Heart right ventricle (tissue), 16 donors: ENCODE results near the gene KIT. TPM values are rescaled to one million over a fixed set of nuclear protein-coding genes. Genes with fewer than 3 reads are reported as not detected.
A peak's percentile ranks its signal among the peaks of the same experiment; 100 is the strongest.

ENCODE experiments used
- ATAC-seq, 8 donors: fragments of 200-7000 bp; cut with Tn5 transposase; one replicate each; pipeline ENCODE4 v1.9.1; 2020; ENCODE audit warnings: mild to moderate bottlenecking in 8 of 8, moderate library complexity in 8 of 8, moderate number of reproducible peaks in 1 of 8
- DNase-seq, 2 donors: peaks; one replicate each; pipeline ENCODE4 v3.0.0-alpha.2; 2020
- H3K27ac ChIP-seq, 10 donors: fragments of 200-600 bp; sonication (generic) in 2 of 10; one replicate each; pipeline versions ENCODE4 v1.5.0 to v1.8.0; 2020 to 2022; ENCODE audit warnings: mild to moderate bottlenecking in 3 of 10
- H3K27me3 ChIP-seq, 7 donors: fragments of 200-600 bp; one replicate each; pipeline ENCODE4 v1.8.0; 2021 to 2022; ENCODE audit warnings: mild to moderate bottlenecking in 2 of 7
- H3K36me3 ChIP-seq, 9 donors: fragments of 200-600 bp; sonication (generic) in 1 of 9; one replicate each; pipeline versions ENCODE4 v1.5.0 to v1.8.0; 2020 to 2022; ENCODE audit warnings: mild to moderate bottlenecking in 2 of 9
- H3K4me1 ChIP-seq, 9 donors: fragments of 200-600 bp; sonication (generic) in 1 of 9; one replicate each; pipeline versions ENCODE4 v1.5.0 to v1.8.0; 2020 to 2022; ENCODE audit warnings: mild to moderate bottlenecking in 4 of 9
- H3K4me3 ChIP-seq, 10 donors: fragments of 200-600 bp; sonication (generic) in 2 of 10; one replicate each; pipeline versions ENCODE4 v1.5.0 to v1.8.0; 2020 to 2022; ENCODE audit warnings: mild to moderate bottlenecking in 7 of 10, moderate library complexity in 2 of 10
- H3K9me3 ChIP-seq, 11 donors: fragments of 200-600 bp in 10 of 11; sonication (generic) in 2 of 11; one replicate each; pipeline versions ENCODE4 v1.5.0 to v1.8.0; 2013 to 2022; ENCODE audit warnings: mild to moderate bottlenecking in 2 of 11, control low read depth in 1 of 11, moderate library complexity in 1 of 11
- CTCF ChIP-seq, 9 donors: fragments of 200-600 bp; sonication (generic) in 2 of 9; IDR thresholded peaks; one replicate each; pipeline versions ENCODE4 v1.5.0 to v1.8.0; 2021 to 2022; ENCODE audit warnings: antibody characterized with exemption in 9 of 9, mild to moderate bottlenecking in 5 of 9, moderate library complexity in 1 of 9
- WGBS, 2 donors: extraction: QIAGEN DNeasy Blood & Tissue Kit; methylation state at CpG; one replicate each; pipeline ENCODE4 v1.1.7; 2013; ENCODE audit warnings: inconsistent platforms in 1 of 2; 5-methylcytosine and 5-hydroxymethylcytosine counted together
- intact Hi-C, 10 donors: fragments of 100-400 bp; cut with DNase I; formaldehyde crosslinking; loops; one replicate each; pipeline versions ENCODE4 v1.11.1 to v1.14.2; 2022
- polyA plus RNA-seq, 2 donors: library from polyadenylated mRNA; stranded (reverse); fragments of 200-250 nt; gene quantifications; one replicate each; pipeline ENCODE4 v1.2.3, GENCODE V29; 2013
- total RNA-seq, 10 donors: library from RNA; stranded (reverse); fragmentation: NEBNext Ultra II Directional in 3 of 10; extraction: Animal tissue kit (Norgen Biotek cat#: 25700) in 3 of 10; gene quantifications; one replicate each; pipeline versions ENCODE4 v1.2.1 to v1.2.4, GENCODE V29; 2021 to 2023
- donor health status: Arrhythmogenic right ventricular cardiomyopathy.
- donor health status: ischemic (EF 13 %, LVEDD 7.1; RV severe dilation, severe dysfunction).
- donor health status: healthy with polysubstance abuse.
- donor health status: DM: no; HTN: yes; CAD: no.
- donor health status: DM: no; HTN: no; CAD: no.
- donor health status: ischemic (EF 25% LVEDD 6.9; RV normal size, moderate dysfunction).
- donor health status: ischemic (EF 25% LVEDD 5.7; RV mildly dilated, moderate dysfunction).
- donor health status: healthy.
- donor health status: DM: yes; HTN: yes; CAD: no.
- donor health status: Ischemic cardiomyopathy.
- donor health status: ischemic (EF 35%, LVEDD 5.7; RV mildly dilated, moderate dysfunction).
- donor health status: nonischemic (EF 11% LVEDD 7.7; RV severe dilation, severe dysfunction).
- donor health status: DM: yes; HTN: yes; CAD: no.
- donor health status: PGD.
- donor health status: ischemic (EF 29% LVEDD 5.4; RV normal size, mild dysfunction).
- donor health status: nonischemic (EF 23%, LVEDD 6.1; RV moderate dilation, normal function).

Gene KIT
- total and polyA plus RNA-seq, 12 donors, result 0.07 to 6.8 (median 2.1) TPM

GRCh38 chr4:54647070-54647469 lies 10.7 kb upstream of the KIT start:
- H3K9me3 ChIP-seq, result no peaks in the 10 kb centered on the region
- no peak for DNase-seq
- WGBS, 2 donors, result 86 to 87% methylated on average over 4 of the region's 4 CpGs
- H3K27me3 ChIP-seq, result no peaks in the 10 kb centered on the region
- H3K27ac ChIP-seq, result no peak overlapping the region
- no peak overlapping the region for H3K4me3 ChIP-seq
- intact Hi-C loops, result loop anchor here in 1 of 10 donors (5.0 kb wide), 1 partner anchor 615 kb away; no protein-coding TSS in a partner anchor
- no peak for TF ChIP-seq CTCF (IDR thresholded peaks at IDR 0.05)
- no peak for ATAC-seq
- peaks cover 0 to 16% (median 0%) of the 10 kb centered on the region in 9 donors for H3K4me1 ChIP-seq
- no peaks in the 10 kb centered on the region for H3K36me3 ChIP-seq

GRCh38 chr4:54651050-54651449 lies 6.7 kb upstream of the KIT start:
- intact Hi-C loops, result loop anchor here in 3 of 10 donors (10.0 kb wide), 4 partner anchors 204 to 316 kb away; no protein-coding TSS in a partner anchor
- H3K4me1 ChIP-seq, result no peaks in the 10 kb centered on the region
- WGBS, 2 donors, result 96 to 99% methylated on average over 3 of the region's 3 CpGs

GRCh38 chr4:54654753-54655152 lies 3.0 kb upstream of the KIT start:
- ATAC-seq (no peak), DNase-seq (no peak)
- H3K27me3 ChIP-seq, result peaks cover 0 to 36% (median 8%) of the 10 kb centered on the region in 7 donors
- intact Hi-C loops, result loop anchor here in 3 of 10 donors (5.0 to 10.0 kb wide), 5 partner anchors 128 to 320 kb away; no protein-coding TSS in a partner anchor
- no peak for TF ChIP-seq CTCF (IDR thresholded peaks at IDR 0.05)
- no peaks in the 10 kb centered on the region for H3K9me3 ChIP-seq
- H3K4me3 ChIP-seq, result no peak overlapping the region
- H3K4me1 ChIP-seq, result peaks cover 4 to 28% (median 21%) of the 10 kb centered on the region in 9 donors
- H3K27ac ChIP-seq, result no peak overlapping the region
- H3K36me3 ChIP-seq, result no peaks in the 10 kb centered on the region
- 79 to 84% methylated on average over 4 of the region's 4 CpGs for WGBS, 2 donors

More at GRCh38 chr4:54651050-54651449, 6.7 kb upstream of the KIT start:
- no peaks in the 10 kb centered on the region for H3K27me3 ChIP-seq
- DNase-seq (no peak), ATAC-seq (no peak)
- no peaks in the 10 kb centered on the region for H3K36me3 ChIP-seq
- H3K9me3 ChIP-seq, result no peaks in the 10 kb centered on the region
- H3K4me3 ChIP-seq, result no peak overlapping the region
- TF ChIP-seq CTCF (IDR thresholded peaks at IDR 0.05), result no peak
- H3K27ac ChIP-seq, result no peak overlapping the region

- no peaks in the 10 kb centered on the region for H3K9me3 ChIP-seq
- no peak for DNase-seq
- H3K4me3 ChIP-seq, result peak overlapping the region in 9 of 10 donors; percentile 34 to 78 (median 63)
- intact Hi-C loops, result loop anchor here in 3 of 10 donors (5.0 to 10.0 kb wide), 5 partner anchors 125 to 322 kb away; no protein-coding TSS in a partner anchor
- peaks cover 0 to 42% (median 16%) of the 10 kb centered on the region in 7 donors for H3K27me3 ChIP-seq
- TF ChIP-seq CTCF (IDR thresholded peaks at IDR 0.05), result no peak
- H3K27ac ChIP-seq, result no peak overlapping the region
- 18 to 25% methylated on average over 26 of the region's 26 CpGs for WGBS, 2 donors
- H3K4me1 ChIP-seq, result peaks cover 4 to 46% (median 30%) of the 10 kb centered on the region in 9 donors
- ATAC-seq, result no peak
- H3K36me3 ChIP-seq, result no peaks in the 10 kb centered on the region
Measured at GRCh38 chr4:54657185-54657550, 589 bp upstream of the KIT start.
